Activated naive CD8-positive, alpha-beta T cell treated with anti-CD3 and anti-CD28 coated beads, Interleukin-2, amount 50 U/mL, for 24 hours (primary cell): ENCODE measurements around the gene NDUFA12.
"Not testable (repeated sequence)": the region's sequence is repeated elsewhere in the genome, so short reads cannot be mapped to it uniquely, and the experiment has no call there.

Source experiments
- ATAC-seq: fragments of 150-1000 bp; cut with Tn5 transposase; one replicate; pipeline ENCODE4 v1.10.0; 2021
- DNase-seq: peaks from one replicate; pipeline ENCODE4 v3.0.0; 2021
- H3K27ac Mint-ChIP-seq: one replicate; pipeline ENCODE4 v1.8.0; 2021; ENCODE audit warnings: mild to moderate bottlenecking, mixed read lengths
- H3K27me3 Mint-ChIP-seq: one replicate; pipeline ENCODE4 v1.8.0; 2021; ENCODE audit warnings: mixed read lengths
- H3K36me3 Mint-ChIP-seq: one replicate; pipeline ENCODE4 v1.8.0; 2021; ENCODE audit warnings: low read depth, mixed read lengths
- H3K4me1 Mint-ChIP-seq: one replicate; pipeline ENCODE4 v1.8.0; 2021; ENCODE audit warnings: mixed read lengths
- H3K4me3 Mint-ChIP-seq: one replicate; pipeline ENCODE4 v1.8.0; 2021; ENCODE audit warnings: mild to moderate bottlenecking, moderate library complexity, mixed read lengths
- H3K9me3 Mint-ChIP-seq: one replicate; pipeline ENCODE4 v1.8.0; 2021; ENCODE audit warnings: mixed read lengths

The NDUFA12 gene

GRCh38 chr12:94993855-94994254, 9.6 kb downstream of the NDUFA12 start:
- H3K36me3 Mint-ChIP-seq: peaks cover 41% of the 10 kb centered on the region
- H3K27ac Mint-ChIP-seq: not testable (repeated sequence)

GRCh38 chr12:94990222-94990621, 13.3 kb downstream of the NDUFA12 start:
- peak; percentile 45 for ATAC-seq
- no peak for DNase-seq
- Mint-ChIP-seq H3K4me3 (no peak overlapping the region), H3K9me3 (no peaks in the 10 kb centered on the region), H3K4me1 (peaks cover 53% of the 10 kb centered on the region), H3K36me3 (peaks cover 35% of the 10 kb centered on the region), H3K27ac (peak overlapping the region; percentile 8), H3K27me3 (no peaks in the 10 kb centered on the region)

More at GRCh38 chr12:94993855-94994254, 9.6 kb downstream of the NDUFA12 start:
- H3K4me1 Mint-ChIP-seq: peaks cover 38% of the 10 kb centered on the region
- DNase-seq, H3K9me3 Mint-ChIP-seq, ATAC-seq, H3K27me3 Mint-ChIP-seq, H3K4me3 Mint-ChIP-seq: not testable (repeated sequence)

GRCh38 chr12:94988471-94988870, 15.0 kb downstream of the NDUFA12 start:
- Mint-ChIP-seq H3K27ac (peak overlapping the region; percentile 61), H3K4me1 (peaks cover 49% of the 10 kb centered on the region), H3K4me3 (no peak overlapping the region), H3K27me3 (no peaks in the 10 kb centered on the region), H3K9me3 (no peaks in the 10 kb centered on the region), H3K36me3 (peaks cover 37% of the 10 kb centered on the region)
- no peak for DNase-seq
- ATAC-seq: no peak

GRCh38 chr12:94987801-94988200, 15.7 kb downstream of the NDUFA12 start:
- peak overlapping the region; percentile 3 for H3K4me3 Mint-ChIP-seq
- H3K36me3 Mint-ChIP-seq: peaks cover 37% of the 10 kb centered on the region
- H3K27me3 Mint-ChIP-seq: no peaks in the 10 kb centered on the region
- ATAC-seq (peak; percentile 34), DNase-seq (no peak)
- peak overlapping the region; percentile 77 for H3K27ac Mint-ChIP-seq
- H3K4me1 Mint-ChIP-seq: peaks cover 54% of the 10 kb centered on the region
- no peaks in the 10 kb centered on the region for H3K9me3 Mint-ChIP-seq

GRCh38 chr12:94987076-94987669, 16.3 kb downstream of the NDUFA12 start:
- peaks cover 31% of the 10 kb centered on the region for H3K36me3 Mint-ChIP-seq
- no peak for DNase-seq
- ATAC-seq: no peak
- H3K27me3 Mint-ChIP-seq: no peaks in the 10 kb centered on the region
- H3K9me3 Mint-ChIP-seq: no peaks in the 10 kb centered on the region
- H3K4me1 Mint-ChIP-seq: peaks cover 58% of the 10 kb centered on the region
- H3K27ac Mint-ChIP-seq: peak overlapping the region; percentile 77
- H3K4me3 Mint-ChIP-seq: no peak overlapping the region

- ATAC-seq, DNase-seq, H3K27me3 Mint-ChIP-seq, H3K27ac Mint-ChIP-seq, H3K9me3 Mint-ChIP-seq, H3K4me3 Mint-ChIP-seq: not testable (repeated sequence)
- peaks cover 26% of the 10 kb centered on the region for H3K36me3 Mint-ChIP-seq
- H3K4me1 Mint-ChIP-seq: peaks cover 64% of the 10 kb centered on the region
Measured at GRCh38 chr12:94985099-94985498, 18.4 kb downstream of the NDUFA12 start.

- H3K36me3 Mint-ChIP-seq: peaks cover 16% of the 10 kb centered on the region
- H3K4me3 Mint-ChIP-seq: no peak overlapping the region
- H3K27me3 Mint-ChIP-seq: no peaks in the 10 kb centered on the region
Measured at GRCh38 chr12:94983321-94983720, 20.2 kb downstream of the NDUFA12 start.

GRCh38 chr12:94982456-94982855, 21.0 kb downstream of the NDUFA12 start:
- no peaks in the 10 kb centered on the region for H3K9me3 Mint-ChIP-seq
- no peak overlapping the region for H3K4me3 Mint-ChIP-seq
- no peak overlapping the region for H3K27ac Mint-ChIP-seq
- no peaks in the 10 kb centered on the region for H3K27me3 Mint-ChIP-seq
- peaks cover 48% of the 10 kb centered on the region for H3K4me1 Mint-ChIP-seq
- ATAC-seq: no peak
- peaks cover 12% of the 10 kb centered on the region for H3K36me3 Mint-ChIP-seq
- no peak for DNase-seq

More at GRCh38 chr12:94983321-94983720, 20.2 kb downstream of the NDUFA12 start:
- H3K9me3 Mint-ChIP-seq: no peaks in the 10 kb centered on the region
- ATAC-seq: no peak
- DNase-seq: no peak
- H3K4me1 Mint-ChIP-seq: peaks cover 50% of the 10 kb centered on the region
- no peak overlapping the region for H3K27ac Mint-ChIP-seq

GRCh38 chr12:94980577-94980976, 22.9 kb downstream of the NDUFA12 start:
- H3K9me3 Mint-ChIP-seq: no peaks in the 10 kb centered on the region
- H3K4me1 Mint-ChIP-seq: peaks cover 37% of the 10 kb centered on the region
- H3K27ac Mint-ChIP-seq: no peak overlapping the region

GRCh38 chr12:94979941-94980340, 23.6 kb downstream of the NDUFA12 start:
- H3K9me3 Mint-ChIP-seq: no peaks in the 10 kb centered on the region
- ATAC-seq: no peak
- peaks cover 37% of the 10 kb centered on the region for H3K4me1 Mint-ChIP-seq
- DNase-seq: no peak
- no peak overlapping the region for H3K27ac Mint-ChIP-seq
- H3K27me3 Mint-ChIP-seq: no peaks in the 10 kb centered on the region
- no peak overlapping the region for H3K4me3 Mint-ChIP-seq
- H3K36me3 Mint-ChIP-seq: peaks cover 12% of the 10 kb centered on the region

More at GRCh38 chr12:94980577-94980976, 22.9 kb downstream of the NDUFA12 start:
- ATAC-seq (no peak), DNase-seq (no peak)
- peaks cover 10% of the 10 kb centered on the region for H3K36me3 Mint-ChIP-seq
- no peak overlapping the region for H3K4me3 Mint-ChIP-seq
- no peaks in the 10 kb centered on the region for H3K27me3 Mint-ChIP-seq

- H3K9me3 Mint-ChIP-seq: no peaks in the 10 kb centered on the region
- no peak for ATAC-seq
- H3K4me3 Mint-ChIP-seq: no peak overlapping the region
- no peak for DNase-seq
- H3K4me1 Mint-ChIP-seq: peaks cover 26% of the 10 kb centered on the region
- H3K27me3 Mint-ChIP-seq: no peaks in the 10 kb centered on the region
- H3K36me3 Mint-ChIP-seq: peaks cover 11% of the 10 kb centered on the region
- no peak overlapping the region for H3K27ac Mint-ChIP-seq
Measured at GRCh38 chr12:94977766-94978468, 25.6 kb downstream of the NDUFA12 start.

GRCh38 chr12:94973221-94973620, 30.3 kb downstream of the NDUFA12 start:
- H3K4me1 Mint-ChIP-seq: peaks cover 8% of the 10 kb centered on the region
- no peak overlapping the region for H3K27ac Mint-ChIP-seq
- no peak overlapping the region for H3K4me3 Mint-ChIP-seq
- peaks cover 22% of the 10 kb centered on the region for H3K36me3 Mint-ChIP-seq
- no peak for DNase-seq
- no peaks in the 10 kb centered on the region for H3K9me3 Mint-ChIP-seq
- no peak for ATAC-seq
- no peaks in the 10 kb centered on the region for H3K27me3 Mint-ChIP-seq

GRCh38 chr12:94972795-94973194, 30.7 kb downstream of the NDUFA12 start:
- no peak for DNase-seq
- H3K4me3 Mint-ChIP-seq: no peak overlapping the region
- ATAC-seq: no peak
- no peaks in the 10 kb centered on the region for H3K9me3 Mint-ChIP-seq
- H3K36me3 Mint-ChIP-seq: peaks cover 22% of the 10 kb centered on the region
- H3K27ac Mint-ChIP-seq: no peak overlapping the region
- H3K27me3 Mint-ChIP-seq: no peaks in the 10 kb centered on the region
- H3K4me1 Mint-ChIP-seq: peaks cover 4% of the 10 kb centered on the region

- Mint-ChIP-seq H3K27ac (no peak overlapping the region), H3K9me3 (no peaks in the 10 kb centered on the region), H3K36me3 (peaks cover 22% of the 10 kb centered on the region), H3K4me1 (peaks cover 3% of the 10 kb centered on the region), H3K4me3 (no peak overlapping the region), H3K27me3 (no peaks in the 10 kb centered on the region)
- DNase-seq (no peak), ATAC-seq (no peak)
Measured at GRCh38 chr12:94971923-94972322, 31.6 kb downstream of the NDUFA12 start.

- no peaks in the 10 kb centered on the region for H3K9me3 Mint-ChIP-seq
- DNase-seq: no peak
- peaks cover 22% of the 10 kb centered on the region for H3K36me3 Mint-ChIP-seq
- H3K27ac Mint-ChIP-seq: no peak overlapping the region
- no peak overlapping the region for H3K4me3 Mint-ChIP-seq
- no peaks in the 10 kb centered on the region for H3K27me3 Mint-ChIP-seq
- no peak for ATAC-seq
- H3K4me1 Mint-ChIP-seq: peaks cover 3% of the 10 kb centered on the region
Measured at GRCh38 chr12:94970560-94970959, 32.9 kb downstream of the NDUFA12 start.
